ENCODE measurements around the gene KLF3. TPM values are rescaled to one million over a fixed set of nuclear protein-coding genes. Genes with fewer than 3 reads are reported as not detected.

The KLF3 gene
- total and polyA plus RNA-seq, 2 experiments from 2014 or later: 68.4 to 77.3 TPM

- 0% methylated on average over 1 of the region's 1 CpG for WGBS (ENCODE audit: low lambda C conversion rate, missing lambda C conversion rate)
- Histone ChIP-seq H3K4me1 (ENCODE audit: insufficient read depth) (peaks cover 49% of the 10 kb centered on the region), H4K20me1 (ENCODE audit: insufficient read depth, poor library complexity, severe bottlenecking) (peaks cover 24% of the 10 kb centered on the region), H3K79me2 (peaks cover 86% of the 10 kb centered on the region), H3K27me3 (no peaks in the 10 kb centered on the region), H3K9me3 (ENCODE audit: low read depth) (no peaks in the 10 kb centered on the region), H3K36me3 (replicated peaks; ENCODE audit: insufficient read depth, low read depth) (no peaks in the 10 kb centered on the region), H3K9me2 (replicated peaks; ENCODE audit: insufficient read depth) (no peaks in the 10 kb centered on the region), H3K27ac (peak overlapping the region; percentile 97), H3K4me2 (peak overlapping the region; percentile 77), H2AFZ (no peak overlapping the region), H3K4me3 (peak overlapping the region; percentile 95)
- DNase-seq (ENCODE audit: low spot score): no peak
- TF ChIP-seq EZH2 (IDR thresholded peaks at IDR 0.05; ENCODE audit: borderline replicate concordance) (no peak), CTCF (IDR thresholded peaks at IDR 0.05; ENCODE audit: poor library complexity) (no peak), EZH2phosphoT487 (IDR thresholded peaks at IDR 0.05; ENCODE audit: low read depth, severe bottlenecking, unreplicated experiment) (no peak)
Observed at GRCh38 chr4:38666766-38667084, 2.7 kb downstream of the KLF3 start.

GRCh38 chr4:38667085-38667893 lies 3.3 kb downstream of the KLF3 start:
- WGBS (ENCODE audit: low lambda C conversion rate, missing lambda C conversion rate): 2% methylated on average over 11 of the region's 11 CpGs
- H3K27ac ChIP-seq: peak overlapping the region; percentile 97
- no peaks in the 10 kb centered on the region for H3K27me3 ChIP-seq
- peaks cover 86% of the 10 kb centered on the region for H3K79me2 ChIP-seq
- H3K9me3 ChIP-seq (ENCODE audit: low read depth): no peaks in the 10 kb centered on the region
- no peaks in the 10 kb centered on the region for H3K36me3 ChIP-seq (replicated peaks; ENCODE audit: insufficient read depth, low read depth)
- H3K4me3 ChIP-seq: peak overlapping the region; percentile 95
- H3K4me2 ChIP-seq: peak overlapping the region; percentile 77
- no peak for TF ChIP-seq EZH2phosphoT487 (IDR thresholded peaks at IDR 0.05; ENCODE audit: low read depth, severe bottlenecking, unreplicated experiment)
- TF ChIP-seq CTCF (IDR thresholded peaks at IDR 0.05; ENCODE audit: poor library complexity): no peak
- TF ChIP-seq EZH2 (IDR thresholded peaks at IDR 0.05; ENCODE audit: borderline replicate concordance): no peak
- H3K9me2 ChIP-seq (replicated peaks; ENCODE audit: insufficient read depth): no peaks in the 10 kb centered on the region
- DNase-seq (ENCODE audit: low spot score): peak; percentile 94
- H3K4me1 ChIP-seq (ENCODE audit: insufficient read depth): peaks cover 54% of the 10 kb centered on the region
- H4K20me1 ChIP-seq (ENCODE audit: insufficient read depth, poor library complexity, severe bottlenecking): peaks cover 29% of the 10 kb centered on the region
- no peak overlapping the region for H2AFZ ChIP-seq

GRCh38 chr4:38668203-38668971 lies 4.4 kb downstream of the KLF3 start:
- no peak overlapping the region for H2AFZ ChIP-seq
- DNase-seq (ENCODE audit: low spot score): no peak
- peak overlapping the region; percentile 97 for H3K27ac ChIP-seq
- H3K9me2 ChIP-seq (replicated peaks; ENCODE audit: insufficient read depth): no peaks in the 10 kb centered on the region
- H3K9me3 ChIP-seq (ENCODE audit: low read depth): no peaks in the 10 kb centered on the region
- peaks cover 37% of the 10 kb centered on the region for H4K20me1 ChIP-seq (ENCODE audit: insufficient read depth, poor library complexity, severe bottlenecking)
- TF ChIP-seq EZH2 (IDR thresholded peaks at IDR 0.05; ENCODE audit: borderline replicate concordance) (no peak), CTCF (IDR thresholded peaks at IDR 0.05; ENCODE audit: poor library complexity) (no peak), EZH2phosphoT487 (IDR thresholded peaks at IDR 0.05; ENCODE audit: low read depth, severe bottlenecking, unreplicated experiment) (no peak)
- WGBS (ENCODE audit: low lambda C conversion rate, missing lambda C conversion rate): 33% methylated on average over 2 of the region's 2 CpGs
- H3K4me2 ChIP-seq: peak overlapping the region; percentile 77
- peaks cover 84% of the 10 kb centered on the region for H3K79me2 ChIP-seq
- peaks cover 58% of the 10 kb centered on the region for H3K4me1 ChIP-seq (ENCODE audit: insufficient read depth)
- no peaks in the 10 kb centered on the region for H3K27me3 ChIP-seq
- H3K4me3 ChIP-seq: peak overlapping the region; percentile 8
- H3K36me3 ChIP-seq (replicated peaks; ENCODE audit: insufficient read depth, low read depth): no peaks in the 10 kb centered on the region

Data from hepatocyte (in vitro differentiated cells).